Measurements from ENCODE around the gene METTL25.

The METTL25 gene

GRCh38 chr12:82473111-82473754, 114.9 kb downstream of the METTL25 start:
- no peak for DNase-seq (ENCODE audit: low read depth)

GRCh38 chr12:82474181-82474797, 116.0 kb downstream of the METTL25 start:
- DNase-seq (ENCODE audit: low read depth): no peak

DNA sequence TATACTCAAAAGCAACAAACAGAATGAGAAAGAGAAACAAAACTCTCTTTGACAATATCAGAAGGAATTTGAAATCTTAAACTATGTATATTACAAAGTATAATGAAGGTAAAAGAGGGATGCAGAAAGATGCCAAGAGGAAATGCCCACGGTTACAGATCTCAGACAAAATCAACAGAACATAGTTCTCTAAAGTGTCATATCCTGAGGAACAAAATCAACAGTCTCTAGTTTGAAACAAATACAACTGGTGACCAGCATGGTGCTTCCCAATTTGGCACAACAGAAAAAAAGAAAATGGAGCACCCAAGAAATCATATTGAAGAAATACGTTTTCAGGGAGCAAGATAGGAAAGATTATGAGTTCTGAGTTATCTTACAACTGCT, 116.5 kb downstream of the METTL25 start:
- DNase-seq (ENCODE audit: low read depth): no peak

- DNase-seq (ENCODE audit: low read depth): no peak
Measured at GRCh38 chr12:82475211-82475610, 116.9 kb downstream of the METTL25 start.

- DNase-seq (ENCODE audit: low read depth): no peak
Measured at GRCh38 chr12:82476511-82476910, 118.2 kb downstream of the METTL25 start.

DNA sequence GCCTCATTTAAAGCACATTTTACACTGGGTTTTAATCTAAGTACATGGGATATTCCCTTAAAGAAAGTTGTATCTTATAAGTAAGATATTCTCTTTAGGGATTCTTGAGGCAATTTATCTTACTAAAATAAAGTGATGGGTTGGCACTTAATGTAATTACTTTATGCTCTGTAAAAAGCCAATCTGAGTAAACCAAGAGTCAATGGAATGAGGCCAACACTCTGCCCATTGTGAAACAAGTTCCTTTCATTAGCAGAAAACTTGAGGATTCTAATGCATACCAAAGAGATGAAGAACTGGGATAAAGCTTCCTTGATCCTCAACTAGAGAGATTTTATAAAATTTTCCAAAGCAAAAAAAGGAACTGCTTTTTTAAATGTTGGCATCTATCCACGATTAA, 121.2 kb downstream of the METTL25 start:
- DNase-seq (ENCODE audit: low read depth): no peak

DNA sequence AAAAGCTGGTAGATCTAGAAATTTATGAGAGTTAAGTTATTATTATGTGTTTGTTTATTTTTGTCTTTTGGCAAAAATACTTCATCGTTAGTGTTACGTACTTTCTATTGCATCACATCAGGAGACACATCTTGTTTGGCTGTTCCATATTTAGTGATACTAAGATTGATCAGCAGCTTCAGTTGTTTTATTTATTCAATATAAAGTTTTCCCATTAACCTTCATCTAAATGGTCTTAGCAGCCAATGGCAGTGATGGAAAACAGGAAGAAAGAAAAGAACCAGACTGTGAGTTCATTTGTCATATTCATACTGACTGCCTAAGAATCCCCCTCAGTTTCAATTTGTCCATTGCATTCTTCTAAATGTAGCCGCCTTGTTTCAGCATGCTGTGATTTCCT, 122.3 kb downstream of the METTL25 start:
- DNase-seq (ENCODE audit: low read depth): no peak

DNA sequence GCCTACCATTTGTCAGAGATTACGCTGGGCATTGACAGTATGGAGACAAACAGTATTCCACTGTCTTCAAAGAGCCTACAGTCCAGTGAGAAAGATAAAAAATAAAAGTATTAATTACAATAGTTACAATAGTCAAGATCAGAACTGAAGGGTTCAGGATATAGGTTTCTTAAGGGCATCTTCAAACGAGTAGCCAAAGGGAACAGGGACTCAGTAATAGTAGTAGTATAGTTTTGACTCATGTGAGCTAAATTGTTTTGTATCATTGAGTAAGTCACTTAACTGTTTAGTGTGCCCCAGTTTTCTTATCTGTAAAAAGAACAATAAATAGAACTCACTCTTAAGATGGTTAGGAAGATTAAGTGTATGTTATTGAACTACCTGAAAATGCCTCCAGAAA, 123.6 kb downstream of the METTL25 start:
- DNase-seq (ENCODE audit: low read depth): no peak

DNA sequence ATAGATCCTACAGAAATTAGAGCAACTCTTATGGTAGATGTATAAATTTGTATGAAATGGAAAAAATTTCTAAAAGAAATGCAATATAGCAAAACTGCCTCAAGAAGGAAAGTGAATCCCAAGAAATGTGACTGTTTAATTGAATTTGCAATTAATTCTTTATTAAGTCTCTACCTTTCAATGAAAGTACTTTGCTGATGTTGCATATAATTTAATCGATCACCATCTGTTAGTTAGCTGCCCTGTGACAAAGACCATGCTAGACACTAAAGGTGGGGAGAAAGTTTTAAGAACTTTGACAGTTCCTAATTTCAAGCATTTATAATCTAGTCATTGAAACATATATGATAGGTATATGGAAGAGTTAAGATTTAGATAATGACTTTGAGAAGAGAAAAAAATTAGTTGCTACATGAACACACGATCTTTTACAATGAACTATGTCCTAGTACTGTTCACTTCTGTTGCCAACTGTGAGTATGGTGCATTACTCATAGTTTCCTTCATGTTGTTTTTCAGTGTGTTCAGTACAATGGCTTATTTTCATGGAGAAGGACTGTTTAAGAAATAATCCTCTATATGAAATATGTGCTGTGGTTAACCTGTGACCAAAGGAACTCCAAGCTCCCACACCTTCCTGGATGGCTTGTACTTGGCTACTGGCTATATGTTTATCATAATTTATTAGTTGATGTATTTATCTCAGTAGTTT, 128.4 kb downstream of the METTL25 start:
- no peak for DNase-seq (ENCODE audit: low read depth)

- DNase-seq (ENCODE audit: low read depth): no peak
Measured at GRCh38 chr12:82504409-82504808, 146.1 kb downstream of the METTL25 start.

GRCh38 chr12:82505150-82505549, 146.8 kb downstream of the METTL25 start:
- DNase-seq (ENCODE audit: low read depth): no peak

GRCh38 chr12:82507686-82508085, 149.4 kb downstream of the METTL25 start:
- DNase-seq (ENCODE audit: low read depth): no peak

DNA sequence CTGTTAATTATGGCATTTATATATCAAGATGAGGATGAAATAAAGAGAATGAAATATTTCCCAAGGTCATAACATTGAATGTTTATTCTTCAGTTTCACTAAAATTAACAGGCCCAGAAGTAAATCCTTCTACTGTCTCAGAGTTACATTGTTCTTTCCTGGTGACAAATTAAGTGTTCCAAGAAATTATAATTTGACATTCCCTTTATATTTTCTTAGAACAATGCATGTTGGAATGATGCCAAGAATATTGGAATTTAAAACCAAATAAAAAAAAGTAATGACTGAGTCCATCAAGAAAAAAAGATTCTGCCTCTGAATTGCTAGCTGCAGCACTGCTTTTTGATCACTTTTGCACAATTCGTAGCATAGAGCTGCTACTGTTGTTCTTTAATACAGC, 152.1 kb downstream of the METTL25 start:
- no peak for DNase-seq (ENCODE audit: low read depth)

- no peak for DNase-seq (ENCODE audit: low read depth)
Measured at GRCh38 chr12:82514880-82515279, 156.6 kb downstream of the METTL25 start.

- no peak for DNase-seq (ENCODE audit: low read depth)
Measured at GRCh38 chr12:82515652-82516051, 157.3 kb downstream of the METTL25 start.

GRCh38 chr12:82517027-82517426, 158.7 kb downstream of the METTL25 start:
- DNase-seq (ENCODE audit: low read depth): no peak

DNA sequence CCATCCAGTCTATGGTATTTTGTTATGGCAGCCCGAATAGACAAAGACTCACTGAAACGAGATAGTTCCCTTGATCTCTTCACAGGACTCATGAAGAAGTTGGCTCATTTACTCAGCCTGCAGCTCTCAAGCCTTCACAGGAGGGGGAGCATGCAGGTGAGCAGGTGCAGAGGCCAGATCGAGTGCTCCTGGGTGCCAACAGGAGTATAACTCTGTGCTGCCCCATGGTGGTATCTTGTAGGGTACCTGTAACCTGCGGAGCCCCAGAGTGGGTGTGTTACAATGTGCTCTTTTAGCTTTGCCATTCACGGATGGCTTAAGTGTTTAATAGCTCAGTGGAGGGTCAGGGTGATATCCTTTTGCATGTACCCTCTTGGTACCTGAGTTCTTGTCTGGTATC, 159.5 kb downstream of the METTL25 start:
- DNase-seq (ENCODE audit: low read depth): no peak

DNA sequence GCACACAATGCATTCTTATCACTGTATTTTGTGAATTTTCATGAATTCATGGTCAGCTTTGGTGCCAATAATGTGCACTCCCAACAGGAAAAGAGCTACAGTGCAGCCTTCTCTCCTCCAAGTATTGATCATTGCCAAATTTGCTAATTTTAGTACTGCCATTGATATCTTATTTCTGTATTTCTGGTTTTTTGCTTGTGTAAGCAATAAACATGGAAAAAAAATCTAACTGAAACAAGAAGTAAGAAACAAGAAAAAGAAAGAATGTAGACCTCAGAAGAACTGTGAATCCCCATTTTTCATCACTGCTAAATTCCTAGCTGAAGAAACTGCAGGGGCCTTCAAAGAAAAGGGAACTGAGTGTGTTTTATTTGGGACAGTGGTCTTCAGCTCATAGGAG, 161.2 kb downstream of the METTL25 start:
- DNase-seq (ENCODE audit: low read depth): no peak

DNA sequence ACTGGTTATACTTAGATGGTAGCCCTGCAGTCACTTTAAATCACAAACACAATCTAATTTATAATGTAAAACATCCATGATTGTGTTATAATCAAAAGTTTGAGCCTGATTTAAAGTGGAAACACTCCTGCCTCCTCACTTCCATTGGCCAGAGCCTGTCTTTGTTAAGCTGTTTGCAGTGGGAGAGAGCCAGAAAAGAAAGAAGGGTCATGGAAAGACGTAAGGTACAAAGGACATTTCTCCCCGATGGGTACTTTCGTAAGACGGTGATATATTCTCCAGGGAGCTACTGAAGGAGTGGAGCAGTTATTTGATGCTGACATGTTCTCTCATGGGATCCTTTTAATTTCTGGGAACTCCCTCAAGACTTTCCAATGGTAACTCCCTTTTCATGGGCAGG, 164.0 kb downstream of the METTL25 start:
- DNase-seq (ENCODE audit: low read depth): no peak

- DNase-seq (ENCODE audit: low read depth): no peak
Measured at GRCh38 chr12:82522762-82523161, 164.4 kb downstream of the METTL25 start.

GRCh38 chr12:82523996-82524395, 165.7 kb downstream of the METTL25 start:
- no peak for DNase-seq (ENCODE audit: low read depth)

GRCh38 chr12:82524641-82525040, 166.3 kb downstream of the METTL25 start:
- no peak for DNase-seq (ENCODE audit: low read depth)

DNA sequence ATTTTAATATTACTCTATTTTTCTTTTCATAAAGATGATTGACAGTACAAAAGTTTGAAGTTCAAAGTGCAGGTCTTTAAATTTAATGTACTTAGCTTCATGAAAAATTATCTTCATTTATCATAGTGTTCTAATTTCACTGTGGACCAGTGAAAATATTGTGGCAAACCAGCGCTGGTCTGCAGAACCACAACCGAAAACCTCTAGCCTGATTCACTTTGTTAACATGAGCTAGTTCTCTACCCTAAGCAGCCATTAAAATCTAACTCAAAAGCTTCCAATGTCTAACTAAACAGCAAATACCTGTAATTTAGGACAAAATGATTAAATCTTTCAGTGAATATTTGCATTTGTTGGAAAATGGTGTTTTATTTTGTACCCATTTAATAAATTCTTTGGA, 167.3 kb downstream of the METTL25 start:
- no peak for DNase-seq (ENCODE audit: low read depth)
